OCI-LY3 (cell line): ENCODE data around the gene LRRC74B.
"Not testable (repeated sequence)": the region's sequence is repeated elsewhere in the genome, so short reads cannot be mapped to it uniquely, and the experiment has no call there.

Experiments used
- H2AFZ ChIP-seq: fragments of 200-600, 300-600 bp; shearing (Covaris generic); 2 replicates; pipeline ENCODE4 v1.6.0; 2014; ENCODE audit warnings: antibody characterized with exemption, low read depth, low read length
- H3K27ac ChIP-seq: fragments of 200-600, 300-600 bp; sonication (generic); 2 replicates; pipeline ENCODE4 v1.5.1; 2014; ENCODE audit warnings: mild to moderate bottlenecking, low read length, moderate library complexity, mixed read lengths
- H3K27me3 ChIP-seq: fragments of 200-600, 300-600 bp; sonication (generic); 2 replicates; pipeline ENCODE4 v1.6.1; 2014; ENCODE audit warnings: low read depth, low read length, mixed read lengths
- H3K36me3 ChIP-seq: fragments of 200-600, 300-600 bp; sonication (generic); replicated peaks from 2 replicates; pipeline ENCODE3; 2014; ENCODE audit warnings: low read depth, low read length, mixed read lengths
- H3K4me1 ChIP-seq: fragments of 300-600, 200-600 bp; sonication (generic); 2 replicates; pipeline ENCODE4 v1.6.1; 2014; ENCODE audit warnings: low read length, mixed read lengths
- H3K4me2 ChIP-seq: fragments of 200-600, 300-600 bp; sonication (generic); 2 replicates; pipeline ENCODE4 v1.6.1; 2014; ENCODE audit warnings: low read length, mixed read lengths
- H3K4me3 ChIP-seq: fragments of 300-600, 200-600 bp; sonication (generic); 2 replicates; pipeline ENCODE4 v1.5.1; 2014; ENCODE audit warnings: antibody characterized with exemption, mild to moderate bottlenecking, low read length, moderate library complexity
- H3K79me2 ChIP-seq: fragments of 300-600, 200-600 bp; shearing (Covaris generic); 2 replicates; pipeline ENCODE4 v1.6.1; 2014; ENCODE audit warnings: mild to moderate bottlenecking, low read length, mixed read lengths
- H3K9ac ChIP-seq: fragments of 300-600, 200-600 bp; shearing (Covaris generic); 2 replicates; pipeline ENCODE4 v1.6.0; 2014; ENCODE audit warnings: mild to moderate bottlenecking, low read length, moderate library complexity
- H3K9me3 ChIP-seq: fragments of 200-600, 300-600 bp; shearing (Covaris generic); 2 replicates; pipeline ENCODE4 v1.6.1; 2014; ENCODE audit warnings: low read length, mixed read lengths; ENCODE audit not compliant: insufficient read depth
- H4K20me1 ChIP-seq: fragments of 200-600, 300-600 bp; sonication (generic); 2 replicates; pipeline ENCODE4 v1.6.1; 2016; ENCODE audit warnings: low read length, mixed read lengths; ENCODE audit not compliant: insufficient read depth
- CTCF ChIP-seq: fragments of 200-600, 300-600 bp; sonication (generic); IDR thresholded peaks from 2 replicates; pipeline ENCODE4 v1.5.1; 2014; ENCODE audit warnings: antibody characterized with exemption, low read length, low read depth
- EZH2phosphoT487 ChIP-seq: fragments of 200-600 bp; shearing (Covaris generic); IDR thresholded peaks from 2 replicates; pipeline ENCODE4 v1.6.1; 2018; ENCODE audit warnings: antibody characterized with exemption, mixed run types, low read depth

The LRRC74B gene

GRCh38 chr22:21054046-21054713 is 8.4 kb downstream of the LRRC74B start:
- Histone ChIP-seq H3K4me2 (no peak overlapping the region), H3K27me3 (peaks cover 24% of the 10 kb centered on the region), H3K36me3 (no peaks in the 10 kb centered on the region), H3K27ac (no peak overlapping the region), H3K4me1 (peaks cover 6% of the 10 kb centered on the region; the same call in 1 of the 2 replicates), H3K9me3 (no peaks in the 10 kb centered on the region), H3K4me3 (no peak overlapping the region), H2AFZ (no peak overlapping the region), H4K20me1 (no peaks in the 10 kb centered on the region), H3K9ac (no peak overlapping the region), H3K79me2 (no peaks in the 10 kb centered on the region)
- TF ChIP-seq EZH2phosphoT487 (no peak), CTCF (no peak)

- TF ChIP-seq EZH2phosphoT487, result no peak
- no peak for TF ChIP-seq CTCF
- Histone ChIP-seq H3K27me3 (peaks cover 24% of the 10 kb centered on the region), H3K4me2 (no peak overlapping the region)
Observed at GRCh38 chr22:21054714-21055563, 9.2 kb downstream of the LRRC74B start.

DNA sequence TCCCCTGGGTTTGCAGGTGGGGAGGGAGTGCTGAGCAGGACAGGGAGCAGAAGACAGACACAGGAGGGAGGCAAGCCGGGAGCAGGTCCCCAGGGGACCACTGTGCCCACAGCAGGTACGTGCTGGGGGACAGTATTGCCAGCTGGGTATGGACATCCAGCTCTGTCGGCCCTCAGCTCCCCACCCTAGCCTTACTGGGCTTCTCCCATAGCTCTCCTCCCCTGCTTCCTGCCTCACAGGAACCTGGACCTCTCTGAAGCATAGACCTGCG is 9.8 kb downstream of the LRRC74B start:
- TF ChIP-seq EZH2phosphoT487 (no peak), CTCF (no peak)
- Histone ChIP-seq H3K79me2 (no peaks in the 10 kb centered on the region), H2AFZ (no peak overlapping the region), H3K4me2 (no peak overlapping the region), H3K27me3 (peaks cover 24% of the 10 kb centered on the region), H3K9me3 (no peaks in the 10 kb centered on the region), H3K4me1 (peaks cover 6% of the 10 kb centered on the region; the same call in 1 of the 2 replicates), H3K4me3 (no peak overlapping the region), H3K9ac (no peak overlapping the region), H3K36me3 (no peaks in the 10 kb centered on the region), H4K20me1 (no peaks in the 10 kb centered on the region), H3K27ac (no peak overlapping the region)

More at GRCh38 chr22:21054714-21055563, 9.2 kb downstream of the LRRC74B start:
- Histone ChIP-seq H3K4me3 (no peak overlapping the region), H3K9ac (no peak overlapping the region), H4K20me1 (no peaks in the 10 kb centered on the region), H3K4me1 (peaks cover 6% of the 10 kb centered on the region; the same call in 1 of the 2 replicates), H3K36me3 (no peaks in the 10 kb centered on the region), H3K79me2 (no peaks in the 10 kb centered on the region), H3K9me3 (no peaks in the 10 kb centered on the region), H3K27ac (no peak overlapping the region), H2AFZ (no peak overlapping the region)

DNA sequence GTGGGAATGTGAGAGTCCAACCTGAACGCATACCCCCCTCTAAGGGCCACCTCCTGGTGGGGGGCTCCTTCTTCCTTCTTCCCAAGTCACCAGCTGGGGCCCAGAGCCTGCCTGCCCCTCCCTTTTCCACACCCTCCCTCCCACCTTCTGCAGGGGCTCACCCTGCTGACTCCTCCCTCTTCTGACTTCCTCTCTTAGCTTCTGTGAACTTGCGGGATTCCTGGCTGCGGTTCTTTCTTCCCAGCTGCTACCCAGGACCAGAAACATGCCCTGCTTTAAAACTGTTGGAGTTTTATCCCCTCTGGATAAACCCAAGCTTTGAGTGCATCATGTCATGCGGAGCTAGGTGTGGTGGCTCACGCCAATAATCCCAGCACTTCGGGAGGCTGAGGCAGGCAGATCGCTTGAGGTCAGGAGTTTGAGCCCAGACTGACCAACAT is 10.2 kb downstream of the LRRC74B start:
- H3K4me2 ChIP-seq, result no peak overlapping the region
- peaks cover 24% of the 10 kb centered on the region for H3K27me3 ChIP-seq
- no peaks in the 10 kb centered on the region for H4K20me1 ChIP-seq
- no peaks in the 10 kb centered on the region for H3K9me3 ChIP-seq
- peaks cover 6% of the 10 kb centered on the region; the same call in 1 of the 2 replicates for H3K4me1 ChIP-seq
- no peak overlapping the region for H3K27ac ChIP-seq
- no peak overlapping the region for H3K9ac ChIP-seq
- no peak overlapping the region for H3K4me3 ChIP-seq
- no peaks in the 10 kb centered on the region for H3K79me2 ChIP-seq
- TF ChIP-seq CTCF (no peak), EZH2phosphoT487 (no peak)
- no peaks in the 10 kb centered on the region for H3K36me3 ChIP-seq
- no peak overlapping the region for H2AFZ ChIP-seq

DNA sequence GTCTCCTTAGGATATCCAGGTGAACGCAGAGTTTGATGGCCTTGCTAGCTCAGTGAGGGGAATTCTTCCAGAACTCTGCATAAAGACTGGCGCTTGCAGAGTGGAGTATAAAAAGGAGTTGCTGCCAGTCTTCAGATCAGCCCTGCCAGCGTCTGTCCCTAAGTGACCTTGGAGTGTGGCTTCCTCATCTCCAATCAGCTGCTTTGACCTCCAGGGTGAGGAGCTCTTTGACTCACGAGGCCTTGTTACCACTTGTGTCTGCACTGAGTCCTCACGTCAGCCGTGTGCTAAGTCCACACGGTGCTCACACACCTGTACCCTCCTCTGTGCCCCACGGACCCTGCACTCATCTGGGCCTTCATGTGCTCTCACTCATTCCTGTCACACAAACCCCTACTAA is 14.6 kb downstream of the LRRC74B start:
- H3K79me2 ChIP-seq, H4K20me1 ChIP-seq, H3K9ac ChIP-seq, H3K27ac ChIP-seq, H3K4me3 ChIP-seq, H2AFZ ChIP-seq, H3K36me3 ChIP-seq, H3K4me1 ChIP-seq, H3K4me2 ChIP-seq, H3K9me3 ChIP-seq: not testable (repeated sequence)
- H3K27me3 ChIP-seq, result peaks cover 23% of the 10 kb centered on the region
